H9 (cell line): ENCODE results near the gene SST. TPM values are rescaled to one million over a fixed set of nuclear protein-coding genes. Genes with fewer than 3 reads are reported as not detected.

ENCODE experiments used
- DNase-seq: peaks from one replicate; pipeline ENCODE4 v3.0.0-alpha.2; 2017
- H2AFZ ChIP-seq: one replicate; pipeline ENCODE4 v1.6.1; 2013; ENCODE audit warnings: mild to moderate bottlenecking, low read length, control low read depth, moderate library complexity
- H2AK5ac ChIP-seq: 2 replicates; pipeline ENCODE4 v1.6.1; 2013; ENCODE audit warnings: low read length, control low read depth, mixed read lengths; ENCODE audit not compliant: insufficient read length
- H2BK120ac ChIP-seq: one replicate; pipeline ENCODE4 v1.6.1; 2013; ENCODE audit warnings: low read depth, mild to moderate bottlenecking, low read length, control low read depth, inconsistent platforms; ENCODE audit not compliant: poor library complexity, severe bottlenecking
- H2BK12ac ChIP-seq: 2 replicates; pipeline ENCODE4 v1.6.1; 2013; ENCODE audit warnings: low read length, control low read depth, mixed read lengths, low read depth; ENCODE audit not compliant: insufficient read length
- H2BK15ac ChIP-seq: 2 replicates; pipeline ENCODE4 v1.6.1; 2013; ENCODE audit warnings: low read depth, low read length, control low read depth
- H2BK20ac ChIP-seq: one replicate; pipeline ENCODE4 v1.6.1; 2013; ENCODE audit warnings: low read depth, mild to moderate bottlenecking, low read length, control low read depth, inconsistent platforms; ENCODE audit not compliant: poor library complexity, severe bottlenecking
- H2BK5ac ChIP-seq: 2 replicates; pipeline ENCODE4 v1.6.1; 2013; ENCODE audit warnings: low read length, control low read depth, mixed read lengths; ENCODE audit not compliant: insufficient read length
- H3K14ac ChIP-seq: 2 replicates; pipeline ENCODE4 v1.6.1; 2013; ENCODE audit warnings: low read length, control low read depth; ENCODE audit not compliant: insufficient read depth
- H3K18ac ChIP-seq: 2 replicates; pipeline ENCODE4 v1.6.1; 2013; ENCODE audit warnings: low read depth, mild to moderate bottlenecking, mixed read lengths, low read length, control low read depth; ENCODE audit not compliant: insufficient read length
- H3K23ac ChIP-seq: 2 replicates; pipeline ENCODE4 v1.6.1; 2013; ENCODE audit warnings: low read length, control low read depth, mixed read lengths, low read depth; ENCODE audit not compliant: insufficient read length
- H3K23me2 ChIP-seq: 2 replicates; pipeline ENCODE4 v1.6.1; 2013; ENCODE audit warnings: low read depth, mild to moderate bottlenecking, mixed read lengths, low read length, control low read depth; ENCODE audit not compliant: insufficient read length, poor library complexity, severe bottlenecking
- H3K27ac ChIP-seq: 2 replicates; pipeline ENCODE4 v1.5.1; 2013; ENCODE audit warnings: low read length, control low read depth, mixed read lengths, low read depth; ENCODE audit not compliant: insufficient read length
- H3K27me3 ChIP-seq: 2 replicates; pipeline ENCODE4 v1.6.1; 2013; ENCODE audit warnings: low read length, control low read depth, inconsistent platforms; ENCODE audit not compliant: insufficient read depth
- H3K4ac ChIP-seq: 2 replicates; pipeline ENCODE4 v1.6.1; 2013; ENCODE audit warnings: low read depth, mild to moderate bottlenecking, control low read depth, inconsistent platforms, low read length, moderate library complexity
- H3K4me1 ChIP-seq: 2 replicates; pipeline ENCODE4 v1.6.1; 2013; ENCODE audit warnings: low read length, control low read depth, inconsistent platforms; ENCODE audit not compliant: insufficient read depth
- H3K4me2 ChIP-seq: 2 replicates; pipeline ENCODE4 v1.6.1; 2013; ENCODE audit warnings: low read length, control low read depth, mixed read lengths; ENCODE audit not compliant: insufficient read length, insufficient read depth
- H3K56ac ChIP-seq: 2 replicates; pipeline ENCODE4 v1.6.1; 2013; ENCODE audit warnings: low read depth, mild to moderate bottlenecking, mixed read lengths, low read length, control low read depth; ENCODE audit not compliant: insufficient read length
- H3K79me1 ChIP-seq: 2 replicates; pipeline ENCODE4 v1.6.1; 2013; ENCODE audit warnings: low read depth, mild to moderate bottlenecking, moderate library complexity, low read length, control low read depth, inconsistent platforms; ENCODE audit not compliant: insufficient read depth, poor library complexity, severe bottlenecking
- H3K79me2 ChIP-seq: 2 replicates; pipeline ENCODE4 v1.6.1; 2013; ENCODE audit warnings: low read length, control low read depth, inconsistent platforms; ENCODE audit not compliant: insufficient read depth
- H3K9ac ChIP-seq: 2 replicates; pipeline ENCODE4 v1.6.1; 2013; ENCODE audit warnings: low read length, control low read depth, mixed read lengths; ENCODE audit not compliant: insufficient read length; ENCODE audit errors: extremely low read depth
- H3K9me3 ChIP-seq: one replicate; pipeline ENCODE4 v1.6.1; 2013; ENCODE audit warnings: low read depth, low read length, inconsistent platforms; ENCODE audit not compliant: control insufficient read depth
- H3T11ph ChIP-seq: one replicate; pipeline ENCODE4 v1.6.1; 2013; ENCODE audit warnings: mild to moderate bottlenecking, low read length, control low read depth, inconsistent platforms
- H4K20me1 ChIP-seq: one replicate; pipeline ENCODE4 v1.6.1; 2013; ENCODE audit not compliant: control insufficient read depth, insufficient read length, insufficient read depth
- H4K5ac ChIP-seq: 2 replicates; pipeline ENCODE4 v1.6.1; 2013; ENCODE audit warnings: low read depth, mild to moderate bottlenecking, mixed read lengths, low read length, control low read depth; ENCODE audit not compliant: insufficient read length
- H4K8ac ChIP-seq: replicated peaks from 2 replicates; pipeline ENCODE4 v1.6.1; 2013; ENCODE audit warnings: low read length, control low read depth, mixed read lengths, low read depth; ENCODE audit not compliant: insufficient read length
- H4K91ac ChIP-seq: 2 replicates; pipeline ENCODE4 v1.6.1; 2013; ENCODE audit warnings: low read depth, mild to moderate bottlenecking, moderate library complexity, mixed read lengths, low read length, control low read depth; ENCODE audit not compliant: insufficient read length
- H3K27ac Mint-ChIP-seq, 3 experiments: 2 replicates in 2 of 3; 3 replicates in 1 of 3; pipeline ENCODE4 v1.8.0; 2020 to 2021; ENCODE audit warnings: mixed read lengths in 3 of 3, mild to moderate bottlenecking in 1 of 3, moderate library complexity in 1 of 3
- H3K27me3 Mint-ChIP-seq: 2 replicates; pipeline ENCODE4 v1.8.0; 2021; ENCODE audit warnings: low read depth, mild to moderate bottlenecking, moderate library complexity, mixed read lengths
- H3K36me3 Mint-ChIP-seq, 3 experiments: 2 replicates in 2 of 3; 3 replicates in 1 of 3; pipeline ENCODE4 v1.8.0; 2020 to 2021; ENCODE audit warnings: low read depth in 3 of 3, mixed read lengths in 3 of 3; ENCODE audit not compliant: insufficient read depth in 1 of 3
- H3K4me1 Mint-ChIP-seq, 2 experiments: 2 replicates each; pipeline ENCODE4 v1.8.0; 2020; ENCODE audit warnings: mixed read lengths in 2 of 2
- H3K4me3 Mint-ChIP-seq, 2 experiments: 2 replicates in 1 of 2; 3 replicates in 1 of 2; pipeline ENCODE4 v1.8.0; 2020 to 2021; ENCODE audit warnings: mild to moderate bottlenecking in 2 of 2, mixed read lengths in 2 of 2, moderate library complexity in 1 of 2
- H3K9me3 Mint-ChIP-seq, 2 experiments: 2 replicates in 1 of 2; 3 replicates in 1 of 2; pipeline ENCODE4 v1.8.0; 2020; ENCODE audit warnings: mild to moderate bottlenecking in 2 of 2, mixed read lengths in 2 of 2, moderate library complexity in 1 of 2
- WGBS: extraction: QIAGEN DNeasy Blood & Tissue Kit; methylation state at CpG from one replicate; pipeline ENCODE4 v1.1.7; 2013; ENCODE audit warnings: missing lambda C conversion rate, low lambda C conversion rate, mixed read lengths; ENCODE audit not compliant: insufficient read length; ENCODE audit errors: extremely low coverage; 5-methylcytosine and 5-hydroxymethylcytosine counted together
- total RNA-seq: library from RNA; stranded (reverse); gene quantifications from 2 replicates; pipeline ENCODE4 v1.2.1, GENCODE V29; 2021
- TF ChIP-seq, protein P1 (sequence below): fragments of 200-600 bp; sonication (generic); conservative IDR thresholded peaks from 3 replicates; pipeline ENCODE4 v1.8.0; 2021; ENCODE audit warnings: antibody characterized with exemption, mild to moderate bottlenecking

SST gene
- total RNA-seq, 1 experiment from 2014 or later = not detected

DNA sequence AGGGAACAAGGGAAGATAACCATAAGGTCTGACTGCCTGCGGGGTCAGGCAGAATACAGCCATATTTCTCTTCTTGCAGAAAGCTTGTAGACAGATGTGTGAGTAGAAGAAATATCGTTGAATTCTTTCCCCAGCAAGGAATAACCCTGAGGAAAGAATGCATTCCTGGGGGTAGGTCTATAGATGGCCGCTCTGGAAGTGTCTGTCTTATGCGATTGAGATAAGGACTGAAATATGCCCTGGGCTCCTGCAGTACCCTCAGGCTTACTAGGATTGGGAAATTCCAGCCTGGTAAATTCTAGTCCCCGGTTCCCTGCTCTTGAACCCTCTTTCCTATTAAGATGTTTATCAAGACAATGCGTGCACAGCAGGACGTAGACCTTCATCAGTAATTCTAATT is 15.8 kb upstream of the SST start:
- H3K79me2 ChIP-seq = no peaks in the 10 kb centered on the region

More for the DNA sequence above, 15.8 kb upstream of the SST start:
- no peaks in the 10 kb centered on the region for H3K27me3 ChIP-seq
- no peak overlapping the region for H2AK5ac ChIP-seq
- H3K27me3 Mint-ChIP-seq = peaks cover 2% of the 10 kb centered on the region; the same call in 1 of the 2 replicates
- peaks cover 12% of the 10 kb centered on the region for H3K9me3 ChIP-seq
- H3K9ac ChIP-seq = no peak overlapping the region
- no peak overlapping the region for H3K56ac ChIP-seq
- WGBS = no CpG with 5 or more reads among the region's 7 CpGs
- no peak overlapping the region for H2BK15ac ChIP-seq
- H2AFZ ChIP-seq = no peak overlapping the region
- H4K8ac ChIP-seq = no peak overlapping the region
- no peak overlapping the region for H3K14ac ChIP-seq
- H4K5ac ChIP-seq = no peak overlapping the region
- H3K79me1 ChIP-seq = no peaks in the 10 kb centered on the region
- peaks cover 22% of the 10 kb centered on the region in 2 experiments for H3K9me3 Mint-ChIP-seq
- no peaks in the 10 kb centered on the region for H4K20me1 ChIP-seq
- H3K4ac ChIP-seq = no peak overlapping the region
- H3K4me1 ChIP-seq = no peaks in the 10 kb centered on the region
- no peak overlapping the region for H3K23ac ChIP-seq
- no peak overlapping the region for H3K4me3 Mint-ChIP-seq
- H3T11ph ChIP-seq = no peak overlapping the region
- H3K4me1 Mint-ChIP-seq = no peaks in the 10 kb centered on the region; a peak in 1 of 4 replicates
- no peak overlapping the region for H3K4me2 ChIP-seq
- H3K27ac Mint-ChIP-seq = no peak overlapping the region
- no peak for DNase-seq
- no peak overlapping the region for H2BK20ac ChIP-seq
- no peak overlapping the region for H3K27ac ChIP-seq
- no peak overlapping the region for H2BK12ac ChIP-seq
- H4K91ac ChIP-seq = no peak overlapping the region
- no peaks in the 10 kb centered on the region for H3K23me2 ChIP-seq
- TF ChIP-seq, protein P1, sequence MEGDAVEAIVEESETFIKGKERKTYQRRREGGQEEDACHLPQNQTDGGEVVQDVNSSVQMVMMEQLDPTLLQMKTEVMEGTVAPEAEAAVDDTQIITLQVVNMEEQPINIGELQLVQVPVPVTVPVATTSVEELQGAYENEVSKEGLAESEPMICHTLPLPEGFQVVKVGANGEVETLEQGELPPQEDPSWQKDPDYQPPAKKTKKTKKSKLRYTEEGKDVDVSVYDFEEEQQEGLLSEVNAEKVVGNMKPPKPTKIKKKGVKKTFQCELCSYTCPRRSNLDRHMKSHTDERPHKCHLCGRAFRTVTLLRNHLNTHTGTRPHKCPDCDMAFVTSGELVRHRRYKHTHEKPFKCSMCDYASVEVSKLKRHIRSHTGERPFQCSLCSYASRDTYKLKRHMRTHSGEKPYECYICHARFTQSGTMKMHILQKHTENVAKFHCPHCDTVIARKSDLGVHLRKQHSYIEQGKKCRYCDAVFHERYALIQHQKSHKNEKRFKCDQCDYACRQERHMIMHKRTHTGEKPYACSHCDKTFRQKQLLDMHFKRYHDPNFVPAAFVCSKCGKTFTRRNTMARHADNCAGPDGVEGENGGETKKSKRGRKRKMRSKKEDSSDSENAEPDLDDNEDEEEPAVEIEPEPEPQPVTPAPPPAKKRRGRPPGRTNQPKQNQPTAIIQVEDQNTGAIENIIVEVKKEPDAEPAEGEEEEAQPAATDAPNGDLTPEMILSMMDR = no peak
- H3K18ac ChIP-seq = no peak overlapping the region
- H3K36me3 Mint-ChIP-seq = peaks cover 10 to 15% (median 14%) of the 10 kb centered on the region in 3 experiments; a peak in 6 of 7 replicates
- H2BK120ac ChIP-seq = no peak overlapping the region
- H2BK5ac ChIP-seq = no peak overlapping the region
